H9 (cell line): Measurements from ENCODE around the gene DICER1. TPM values are rescaled to one million over a fixed set of nuclear protein-coding genes. Genes with fewer than 3 reads are reported as not detected.
A peak's percentile ranks its signal among the peaks of the same experiment; 100 is the strongest.

Source experiments
- DNase-seq: peaks from one replicate; pipeline ENCODE4 v3.0.0-alpha.2; 2017
- H2AFZ ChIP-seq: one replicate; pipeline ENCODE4 v1.6.1; 2013; ENCODE audit warnings: mild to moderate bottlenecking, low read length, control low read depth, moderate library complexity
- H2AK5ac ChIP-seq: 2 replicates; pipeline ENCODE4 v1.6.1; 2013; ENCODE audit warnings: low read length, control low read depth, mixed read lengths; ENCODE audit not compliant: insufficient read length
- H2BK120ac ChIP-seq: one replicate; pipeline ENCODE4 v1.6.1; 2013; ENCODE audit warnings: low read depth, mild to moderate bottlenecking, low read length, control low read depth, inconsistent platforms; ENCODE audit not compliant: poor library complexity, severe bottlenecking
- H2BK12ac ChIP-seq: 2 replicates; pipeline ENCODE4 v1.6.1; 2013; ENCODE audit warnings: low read length, control low read depth, mixed read lengths, low read depth; ENCODE audit not compliant: insufficient read length
- H2BK15ac ChIP-seq: 2 replicates; pipeline ENCODE4 v1.6.1; 2013; ENCODE audit warnings: low read depth, low read length, control low read depth
- H2BK20ac ChIP-seq: one replicate; pipeline ENCODE4 v1.6.1; 2013; ENCODE audit warnings: low read depth, mild to moderate bottlenecking, low read length, control low read depth, inconsistent platforms; ENCODE audit not compliant: poor library complexity, severe bottlenecking
- H2BK5ac ChIP-seq: 2 replicates; pipeline ENCODE4 v1.6.1; 2013; ENCODE audit warnings: low read length, control low read depth, mixed read lengths; ENCODE audit not compliant: insufficient read length
- H3K14ac ChIP-seq: 2 replicates; pipeline ENCODE4 v1.6.1; 2013; ENCODE audit warnings: low read length, control low read depth; ENCODE audit not compliant: insufficient read depth
- H3K18ac ChIP-seq: 2 replicates; pipeline ENCODE4 v1.6.1; 2013; ENCODE audit warnings: low read depth, mild to moderate bottlenecking, mixed read lengths, low read length, control low read depth; ENCODE audit not compliant: insufficient read length
- H3K23ac ChIP-seq: 2 replicates; pipeline ENCODE4 v1.6.1; 2013; ENCODE audit warnings: low read length, control low read depth, mixed read lengths, low read depth; ENCODE audit not compliant: insufficient read length
- H3K23me2 ChIP-seq: 2 replicates; pipeline ENCODE4 v1.6.1; 2013; ENCODE audit warnings: low read depth, mild to moderate bottlenecking, mixed read lengths, low read length, control low read depth; ENCODE audit not compliant: insufficient read length, poor library complexity, severe bottlenecking
- H3K27ac ChIP-seq: 2 replicates; pipeline ENCODE4 v1.5.1; 2013; ENCODE audit warnings: low read length, control low read depth, mixed read lengths, low read depth; ENCODE audit not compliant: insufficient read length
- H3K27me3 ChIP-seq: 2 replicates; pipeline ENCODE4 v1.6.1; 2013; ENCODE audit warnings: low read length, control low read depth, inconsistent platforms; ENCODE audit not compliant: insufficient read depth
- H3K4ac ChIP-seq: 2 replicates; pipeline ENCODE4 v1.6.1; 2013; ENCODE audit warnings: low read depth, mild to moderate bottlenecking, control low read depth, inconsistent platforms, low read length, moderate library complexity
- H3K4me1 ChIP-seq: 2 replicates; pipeline ENCODE4 v1.6.1; 2013; ENCODE audit warnings: low read length, control low read depth, inconsistent platforms; ENCODE audit not compliant: insufficient read depth
- H3K4me2 ChIP-seq: 2 replicates; pipeline ENCODE4 v1.6.1; 2013; ENCODE audit warnings: low read length, control low read depth, mixed read lengths; ENCODE audit not compliant: insufficient read length, insufficient read depth
- H3K56ac ChIP-seq: 2 replicates; pipeline ENCODE4 v1.6.1; 2013; ENCODE audit warnings: low read depth, mild to moderate bottlenecking, mixed read lengths, low read length, control low read depth; ENCODE audit not compliant: insufficient read length
- H3K79me1 ChIP-seq: 2 replicates; pipeline ENCODE4 v1.6.1; 2013; ENCODE audit warnings: low read depth, mild to moderate bottlenecking, moderate library complexity, low read length, control low read depth, inconsistent platforms; ENCODE audit not compliant: insufficient read depth, poor library complexity, severe bottlenecking
- H3K79me2 ChIP-seq: 2 replicates; pipeline ENCODE4 v1.6.1; 2013; ENCODE audit warnings: low read length, control low read depth, inconsistent platforms; ENCODE audit not compliant: insufficient read depth
- H3K9ac ChIP-seq: 2 replicates; pipeline ENCODE4 v1.6.1; 2013; ENCODE audit warnings: low read length, control low read depth, mixed read lengths; ENCODE audit not compliant: insufficient read length; ENCODE audit errors: extremely low read depth
- H3K9me3 ChIP-seq: one replicate; pipeline ENCODE4 v1.6.1; 2013; ENCODE audit warnings: low read depth, low read length, inconsistent platforms; ENCODE audit not compliant: control insufficient read depth
- H3T11ph ChIP-seq: one replicate; pipeline ENCODE4 v1.6.1; 2013; ENCODE audit warnings: mild to moderate bottlenecking, low read length, control low read depth, inconsistent platforms
- H4K20me1 ChIP-seq: one replicate; pipeline ENCODE4 v1.6.1; 2013; ENCODE audit not compliant: control insufficient read depth, insufficient read length, insufficient read depth
- H4K5ac ChIP-seq: 2 replicates; pipeline ENCODE4 v1.6.1; 2013; ENCODE audit warnings: low read depth, mild to moderate bottlenecking, mixed read lengths, low read length, control low read depth; ENCODE audit not compliant: insufficient read length
- H4K8ac ChIP-seq: replicated peaks from 2 replicates; pipeline ENCODE4 v1.6.1; 2013; ENCODE audit warnings: low read length, control low read depth, mixed read lengths, low read depth; ENCODE audit not compliant: insufficient read length
- H4K91ac ChIP-seq: 2 replicates; pipeline ENCODE4 v1.6.1; 2013; ENCODE audit warnings: low read depth, mild to moderate bottlenecking, moderate library complexity, mixed read lengths, low read length, control low read depth; ENCODE audit not compliant: insufficient read length
- H3K27ac Mint-ChIP-seq, 3 experiments: 2 replicates in 2 of 3; 3 replicates in 1 of 3; pipeline ENCODE4 v1.8.0; 2020 to 2021; ENCODE audit warnings: mixed read lengths in 3 of 3, mild to moderate bottlenecking in 1 of 3, moderate library complexity in 1 of 3
- H3K27me3 Mint-ChIP-seq: 2 replicates; pipeline ENCODE4 v1.8.0; 2021; ENCODE audit warnings: low read depth, mild to moderate bottlenecking, moderate library complexity, mixed read lengths
- H3K36me3 Mint-ChIP-seq, 3 experiments: 2 replicates in 2 of 3; 3 replicates in 1 of 3; pipeline ENCODE4 v1.8.0; 2020 to 2021; ENCODE audit warnings: low read depth in 3 of 3, mixed read lengths in 3 of 3; ENCODE audit not compliant: insufficient read depth in 1 of 3
- H3K4me1 Mint-ChIP-seq, 2 experiments: 2 replicates each; pipeline ENCODE4 v1.8.0; 2020; ENCODE audit warnings: mixed read lengths in 2 of 2
- H3K4me3 Mint-ChIP-seq, 2 experiments: 2 replicates in 1 of 2; 3 replicates in 1 of 2; pipeline ENCODE4 v1.8.0; 2020 to 2021; ENCODE audit warnings: mild to moderate bottlenecking in 2 of 2, mixed read lengths in 2 of 2, moderate library complexity in 1 of 2
- H3K9me3 Mint-ChIP-seq, 2 experiments: 2 replicates in 1 of 2; 3 replicates in 1 of 2; pipeline ENCODE4 v1.8.0; 2020; ENCODE audit warnings: mild to moderate bottlenecking in 2 of 2, mixed read lengths in 2 of 2, moderate library complexity in 1 of 2
- CTCF ChIP-seq: fragments of 200-600 bp; sonication (generic); conservative IDR thresholded peaks from 3 replicates; pipeline ENCODE4 v1.8.0; 2021; ENCODE audit warnings: antibody characterized with exemption, mild to moderate bottlenecking
- WGBS: extraction: QIAGEN DNeasy Blood & Tissue Kit; methylation state at CpG from one replicate; pipeline ENCODE4 v1.1.7; 2013; ENCODE audit warnings: missing lambda C conversion rate, low lambda C conversion rate, mixed read lengths; ENCODE audit not compliant: insufficient read length; ENCODE audit errors: extremely low coverage; 5-methylcytosine and 5-hydroxymethylcytosine counted together
- total RNA-seq: library from RNA; stranded (reverse); gene quantifications from 2 replicates; pipeline ENCODE4 v1.2.1, GENCODE V29; 2021

DICER1 gene
- total RNA-seq, 1 experiment from 2014 or later, result 57.0 TPM

GRCh38 chr14:95200404-95200803, 43.1 kb upstream of the DICER1 start:
- peak overlapping the region in 1 of 2 experiments; percentile 49; a peak in 1 of 5 replicates for H3K4me3 Mint-ChIP-seq
- no peak overlapping the region for H2BK120ac ChIP-seq
- WGBS, result no CpG with 5 or more reads among the region's 7 CpGs
- no peak overlapping the region for H2BK12ac ChIP-seq
- H2BK5ac ChIP-seq, result no peak overlapping the region
- H3T11ph ChIP-seq, result no peak overlapping the region
- H3K79me1 ChIP-seq, result no peaks in the 10 kb centered on the region
- no peak overlapping the region for H3K27ac ChIP-seq
- no peaks in the 10 kb centered on the region for H3K23me2 ChIP-seq
- no peaks in the 10 kb centered on the region for H3K9me3 ChIP-seq
- no peak for DNase-seq
- peaks cover 13 to 20% of the 10 kb centered on the region in 2 experiments for H3K9me3 Mint-ChIP-seq
- H2AK5ac ChIP-seq, result no peak overlapping the region
- no peaks in the 10 kb centered on the region for H3K27me3 ChIP-seq
- no peak for TF ChIP-seq CTCF
- no peak overlapping the region for H3K4ac ChIP-seq
- H3K23ac ChIP-seq, result no peak overlapping the region
- no peak overlapping the region for H3K9ac ChIP-seq
- no peak overlapping the region for H3K14ac ChIP-seq
- no peak overlapping the region for H4K91ac ChIP-seq
- H3K79me2 ChIP-seq, result no peaks in the 10 kb centered on the region
- H2BK20ac ChIP-seq, result no peak overlapping the region
- no peak overlapping the region for H4K8ac ChIP-seq
- H3K27ac Mint-ChIP-seq, result peak overlapping the region in 1 of 3 experiments; percentile 34; a peak in 1 of 7 replicates
- H2BK15ac ChIP-seq, result no peak overlapping the region
- no peak overlapping the region for H3K18ac ChIP-seq
- H3K4me2 ChIP-seq, result no peak overlapping the region
- no peak overlapping the region for H2AFZ ChIP-seq
- no peak overlapping the region for H3K56ac ChIP-seq
- H4K20me1 ChIP-seq, result no peaks in the 10 kb centered on the region
- H4K5ac ChIP-seq, result no peak overlapping the region
- peaks cover 43 to 47% of the 10 kb centered on the region in 2 experiments for H3K4me1 Mint-ChIP-seq
- peaks cover 13 to 27% (median 18%) of the 10 kb centered on the region in 3 experiments for H3K36me3 Mint-ChIP-seq
- H3K4me1 ChIP-seq, result peaks cover 7% of the 10 kb centered on the region; the same call in 1 of the 2 replicates
- H3K27me3 Mint-ChIP-seq, result peaks cover 4% of the 10 kb centered on the region
